Activated CD4-positive, alpha-beta T cell treated with anti-CD3 and anti-CD28 coated beads for 4 hours (primary cell): ENCODE measurements around the gene PLEKHF1.

ENCODE experiments used
- DNase-seq, 2 donors: peaks; one replicate each; pipeline ENCODE4 v3.0.0-alpha.2; 2020

PLEKHF1 gene

DNA sequence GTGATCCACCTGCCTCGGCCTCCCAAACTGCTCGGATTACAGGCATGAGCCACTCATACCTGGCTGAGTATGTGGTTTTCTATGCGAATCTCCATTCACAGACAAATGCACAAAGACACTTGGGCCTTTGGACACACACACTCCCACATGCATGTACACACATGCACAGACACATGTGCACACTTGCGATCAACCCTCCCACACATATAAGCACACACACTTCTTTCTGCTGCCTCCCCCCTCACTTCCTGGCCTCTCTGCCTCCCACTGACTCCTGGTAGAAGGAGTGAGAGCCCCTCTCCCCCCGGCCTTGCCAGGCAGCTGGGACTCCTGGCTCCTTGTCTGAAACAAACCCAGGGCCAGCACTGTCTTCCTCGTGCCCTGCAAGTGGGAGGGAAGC lies 29.3 kb upstream of the PLEKHF1 start:
- no peak for DNase-seq

- no peak for DNase-seq
Measured at GRCh38 chr19:29636553-29637360, 28.5 kb upstream of the PLEKHF1 start.

DNA sequence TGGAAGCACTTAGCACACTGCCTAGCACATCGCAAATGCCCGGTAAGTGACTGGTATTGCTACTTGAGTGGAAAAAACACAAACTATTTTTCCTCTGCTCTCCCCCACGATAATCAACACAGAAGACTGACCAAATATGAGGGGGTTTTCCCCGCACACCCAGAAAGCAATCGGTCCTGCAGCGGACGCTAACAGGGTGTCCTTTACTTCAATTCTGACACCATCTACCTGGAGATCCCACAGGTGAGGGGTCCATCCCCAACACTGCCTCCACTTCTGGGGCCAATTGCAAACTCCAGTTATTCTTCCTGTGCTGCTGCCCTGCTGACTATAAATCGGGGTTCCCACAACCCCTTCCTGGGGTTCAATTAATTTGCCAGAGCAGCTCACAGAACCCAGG lies 26.2 kb upstream of the PLEKHF1 start:
- DNase-seq: no peak

- no peak for DNase-seq
Measured at GRCh38 chr19:29640231-29640630, 25.0 kb upstream of the PLEKHF1 start.

GRCh38 chr19:29641597-29641996 lies 23.7 kb upstream of the PLEKHF1 start:
- DNase-seq: no peak

- no peak for DNase-seq
Measured at GRCh38 chr19:29643361-29643935, 21.8 kb upstream of the PLEKHF1 start.

- DNase-seq: no peak
Measured at GRCh38 chr19:29644210-29644609, 21.1 kb upstream of the PLEKHF1 start.

DNA sequence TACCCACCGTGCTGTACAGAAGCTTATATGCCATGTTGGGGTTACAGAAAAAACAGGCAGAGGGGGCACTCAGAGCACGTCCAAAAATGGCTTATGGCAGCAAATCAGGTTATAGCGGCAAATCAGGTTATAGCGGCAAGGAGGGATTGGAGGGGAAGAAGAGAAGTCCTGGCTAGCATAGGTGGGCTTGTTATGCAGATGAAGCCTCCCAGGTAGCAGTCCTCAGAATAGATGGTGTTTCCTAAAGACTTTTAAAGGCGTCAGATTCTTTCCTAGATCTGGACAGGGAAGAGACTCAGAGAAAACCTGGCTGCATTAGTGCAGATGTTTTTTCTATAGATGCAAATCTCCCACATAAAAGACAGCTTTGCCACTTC lies 19.8 kb upstream of the PLEKHF1 start:
- no peak for DNase-seq

DNA sequence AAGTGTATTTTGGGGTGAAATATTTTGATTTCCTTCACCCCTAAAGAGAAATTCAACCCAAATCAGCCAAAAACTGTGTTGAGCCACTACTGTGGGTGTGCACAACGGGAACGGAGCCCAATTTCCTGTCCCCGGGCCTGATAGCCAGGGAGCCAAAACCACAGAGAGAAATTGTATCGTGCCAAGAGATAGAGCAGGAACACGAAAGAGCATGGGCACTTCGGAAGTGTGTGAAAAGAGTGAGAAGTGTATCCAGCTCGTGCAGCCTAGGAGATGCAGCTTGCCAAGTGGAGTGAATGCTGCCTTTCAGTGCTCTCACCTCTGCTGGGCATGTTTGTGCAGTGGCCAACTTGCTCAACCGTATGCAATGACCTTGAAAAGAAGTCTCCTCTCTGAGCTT lies 19.4 kb upstream of the PLEKHF1 start:
- DNase-seq: no peak

GRCh38 chr19:29650772-29651387 lies 14.4 kb upstream of the PLEKHF1 start:
- no peak for DNase-seq

GRCh38 chr19:29651622-29652394 lies 13.5 kb upstream of the PLEKHF1 start:
- DNase-seq: no peak

GRCh38 chr19:29653398-29653797 lies 11.9 kb upstream of the PLEKHF1 start:
- DNase-seq: no peak

- DNase-seq: no peak
Measured at GRCh38 chr19:29655648-29656335, 9.5 kb upstream of the PLEKHF1 start.

DNA sequence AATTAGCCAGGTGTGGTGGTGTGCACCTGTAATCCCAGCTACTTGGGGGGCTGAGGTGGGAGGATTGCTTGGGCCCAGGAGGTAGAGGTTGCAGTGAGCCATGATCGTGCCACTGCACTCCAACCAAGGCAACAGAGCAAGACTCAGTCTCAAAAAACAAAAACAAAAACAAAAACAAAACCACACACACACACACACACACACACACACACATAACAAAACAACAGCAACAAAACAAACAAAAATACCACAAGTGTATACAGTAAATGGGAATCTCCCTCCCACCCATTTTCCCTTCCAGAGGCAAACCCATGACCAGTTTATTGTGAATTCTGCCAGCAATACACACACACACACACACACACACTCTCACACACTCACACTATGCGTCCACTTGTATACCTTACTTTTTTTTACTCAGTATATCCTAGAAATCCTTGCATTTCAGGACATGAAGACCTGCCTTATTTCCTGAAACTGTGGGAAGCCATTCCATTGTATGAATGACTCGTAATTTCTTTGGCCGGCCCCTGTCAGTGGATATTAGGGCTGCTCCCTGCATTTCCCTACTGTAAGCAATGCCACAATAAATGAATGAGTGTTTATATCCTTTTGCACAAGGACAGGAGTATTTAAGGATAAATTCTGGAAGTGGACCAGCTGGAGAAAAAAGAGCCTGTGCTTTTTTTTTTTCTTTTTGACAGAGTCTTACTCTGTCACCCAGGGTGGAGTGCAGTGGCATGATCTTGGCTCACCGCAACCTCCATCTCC lies 6.9 kb upstream of the PLEKHF1 start:
- no peak for DNase-seq

DNA sequence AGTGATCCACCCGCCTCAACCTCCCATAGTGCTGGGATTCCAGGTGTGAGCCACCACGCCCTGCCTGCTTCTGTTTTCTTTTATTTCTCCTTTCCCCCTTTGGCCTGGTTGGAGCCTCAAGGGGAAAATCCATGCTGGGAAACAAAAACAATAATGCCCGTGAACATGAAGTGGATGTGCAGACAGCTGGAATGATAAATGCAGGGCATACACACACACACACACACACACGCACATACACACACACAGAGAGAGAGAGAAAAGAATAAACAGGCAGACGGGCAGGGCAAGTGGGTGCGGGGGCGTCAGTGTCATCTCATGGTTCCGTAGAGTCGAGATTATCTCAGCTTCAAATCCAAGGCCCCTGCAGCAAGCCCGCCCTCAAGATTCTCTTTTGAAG lies 4.4 kb upstream of the PLEKHF1 start:
- peak; percentile 65 to 67 for DNase-seq

DNA sequence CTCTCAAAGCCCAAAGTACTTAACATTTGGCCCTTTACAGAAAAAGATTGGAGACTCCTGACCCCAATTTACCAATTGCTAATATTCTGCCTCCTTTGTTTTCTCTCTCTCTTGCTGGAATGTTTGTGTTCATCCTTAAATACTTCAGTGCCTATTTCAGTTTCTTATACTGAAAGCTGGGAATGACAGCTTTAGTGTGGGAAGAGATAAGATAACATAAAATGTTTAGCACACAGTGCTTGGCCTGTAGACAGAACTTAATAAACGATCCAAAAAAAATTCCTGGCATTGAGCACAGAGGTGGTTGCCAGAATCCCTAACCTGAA lies 3.0 kb upstream of the PLEKHF1 start:
- DNase-seq: no peak

DNA sequence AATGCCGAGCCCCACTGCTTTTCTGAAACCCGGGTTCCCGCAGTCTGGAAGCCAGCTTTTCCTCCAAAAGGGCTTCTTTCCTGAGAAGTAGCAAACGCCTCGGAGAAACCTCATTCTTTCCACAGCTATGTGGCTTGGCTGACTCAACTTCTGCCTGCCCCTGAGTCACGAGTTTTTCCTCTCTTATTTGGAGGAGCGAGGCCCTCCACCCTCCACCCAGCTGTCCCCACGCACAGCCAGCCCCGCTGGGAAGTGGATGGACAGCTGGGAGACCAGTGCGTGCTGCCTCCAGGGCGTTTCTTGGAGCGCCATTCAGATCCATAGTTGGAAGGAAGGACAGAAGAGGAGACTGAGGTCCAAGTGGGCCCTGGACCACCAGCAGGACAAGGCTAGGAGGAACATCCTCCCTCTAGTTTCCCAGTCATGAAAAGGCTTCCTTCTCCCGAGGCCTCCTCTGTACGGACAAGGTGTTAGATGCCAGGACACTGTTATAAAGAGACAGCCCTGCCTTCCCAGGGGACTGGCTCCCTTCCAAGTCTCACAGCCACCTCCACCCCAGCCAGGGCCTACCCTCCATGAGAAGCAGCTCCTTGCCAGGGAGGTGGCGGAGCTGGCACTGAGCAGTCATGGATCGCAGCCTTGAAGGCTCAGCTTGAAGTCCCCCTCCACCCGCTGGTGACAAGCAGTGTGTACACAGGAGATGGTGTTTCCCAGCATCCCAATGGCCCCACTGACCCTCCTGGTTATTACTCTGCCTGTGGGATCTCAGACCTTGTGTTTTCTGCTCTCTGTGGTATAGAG lies 2.5 kb upstream of the PLEKHF1 start:
- DNase-seq: no peak

GRCh38 chr19:29663861-29664752 lies 1.2 kb upstream of the PLEKHF1 start:
- DNase-seq: no peak

GRCh38 chr19:29664753-29665214 lies 477 bp upstream of the PLEKHF1 start:
- no peak for DNase-seq
